ENCODE measurements around the gene DGCR2. TPM values are rescaled to one million over a fixed set of nuclear protein-coding genes. Genes with fewer than 3 reads are reported as not detected.
A peak's percentile ranks its signal among the peaks of the same experiment; 100 is the strongest.

The DGCR2 gene
- total RNA-seq, 1 donor from 2014 or later: 70.6 TPM

GRCh38 chr22:19108807-19109197 is 13.4 kb downstream of the DGCR2 start:
- intact Hi-C loops (cut with DNase I): no loop called here
- DNase-seq (no peak), ATAC-seq (no peak)
- Histone ChIP-seq H3K27me3 (no peaks in the 10 kb centered on the region), H3K4me1 (peaks cover 60% of the 10 kb centered on the region), H3K4me3 (no peak overlapping the region), H3K27ac (peak overlapping the region; percentile 75), H3K36me3 (no peaks in the 10 kb centered on the region), H3K9me3 (no peaks in the 10 kb centered on the region)
- TF ChIP-seq CTCF (IDR thresholded peaks at IDR 0.05): no peak

GRCh38 chr22:19107730-19108074 is 14.5 kb downstream of the DGCR2 start:
- Histone ChIP-seq H3K4me3 (no peak overlapping the region), H3K27ac (no peak overlapping the region), H3K4me1 (peaks cover 60% of the 10 kb centered on the region), H3K36me3 (no peaks in the 10 kb centered on the region), H3K27me3 (no peaks in the 10 kb centered on the region), H3K9me3 (no peaks in the 10 kb centered on the region)
- intact Hi-C loops (cut with DNase I): no loop called here
- DNase-seq: no peak
- no peak for TF ChIP-seq CTCF (IDR thresholded peaks at IDR 0.05)
- ATAC-seq: no peak

GRCh38 chr22:19106886-19107729 is 15.1 kb downstream of the DGCR2 start:
- H3K4me3 ChIP-seq: no peak overlapping the region
- DNase-seq: peak; percentile 22
- peaks cover 60% of the 10 kb centered on the region for H3K4me1 ChIP-seq
- no peak overlapping the region for H3K27ac ChIP-seq
- H3K9me3 ChIP-seq: no peaks in the 10 kb centered on the region
- H3K27me3 ChIP-seq: no peaks in the 10 kb centered on the region
- no peaks in the 10 kb centered on the region for H3K36me3 ChIP-seq
- ATAC-seq: no peak
- no peak for TF ChIP-seq CTCF (IDR thresholded peaks at IDR 0.05)
- intact Hi-C loops (cut with DNase I): no loop called here

- DNase-seq (peak; percentile 63), ATAC-seq (peak; percentile 56)
- H3K4me1 ChIP-seq: peaks cover 60% of the 10 kb centered on the region
- TF ChIP-seq CTCF (IDR thresholded peaks at IDR 0.05): peak; percentile 17
- no peak overlapping the region for H3K27ac ChIP-seq
- intact Hi-C loops (cut with DNase I): no loop called here
- H3K27me3 ChIP-seq: no peaks in the 10 kb centered on the region
- H3K9me3 ChIP-seq: no peaks in the 10 kb centered on the region
- no peak overlapping the region for H3K4me3 ChIP-seq
- no peaks in the 10 kb centered on the region for H3K36me3 ChIP-seq
These were observed 16.1 kb downstream of the DGCR2 start for GRCh38 chr22:19105867-19106802.

GRCh38 chr22:19105456-19105855 is 16.8 kb downstream of the DGCR2 start:
- Histone ChIP-seq H3K27ac (no peak overlapping the region), H3K27me3 (no peaks in the 10 kb centered on the region), H3K36me3 (no peaks in the 10 kb centered on the region), H3K4me3 (no peak overlapping the region), H3K4me1 (peaks cover 56% of the 10 kb centered on the region), H3K9me3 (no peaks in the 10 kb centered on the region)
- intact Hi-C loops (cut with DNase I): no loop called here
- no peak for TF ChIP-seq CTCF (IDR thresholded peaks at IDR 0.05)
- DNase-seq (peak; percentile 48), ATAC-seq (no peak)

Data from upper lobe of right lung (tissue), 1 donor.